ENCODE measurements around the gene CCDC43. TPM values are rescaled to one million over a fixed set of nuclear protein-coding genes. Genes with fewer than 3 reads are reported as not detected.
"Not testable (repeated sequence)": the region's sequence is repeated elsewhere in the genome, so short reads cannot be mapped to it uniquely, and the experiment has no call there.

CCDC43 gene
- total and polyA plus RNA-seq, 9 of the 15 experiments (the other 6 are each of a cell fraction or from before 2014, with no cell fraction given) = 11.7 to 42.3 (median 25.9) TPM

DNA sequence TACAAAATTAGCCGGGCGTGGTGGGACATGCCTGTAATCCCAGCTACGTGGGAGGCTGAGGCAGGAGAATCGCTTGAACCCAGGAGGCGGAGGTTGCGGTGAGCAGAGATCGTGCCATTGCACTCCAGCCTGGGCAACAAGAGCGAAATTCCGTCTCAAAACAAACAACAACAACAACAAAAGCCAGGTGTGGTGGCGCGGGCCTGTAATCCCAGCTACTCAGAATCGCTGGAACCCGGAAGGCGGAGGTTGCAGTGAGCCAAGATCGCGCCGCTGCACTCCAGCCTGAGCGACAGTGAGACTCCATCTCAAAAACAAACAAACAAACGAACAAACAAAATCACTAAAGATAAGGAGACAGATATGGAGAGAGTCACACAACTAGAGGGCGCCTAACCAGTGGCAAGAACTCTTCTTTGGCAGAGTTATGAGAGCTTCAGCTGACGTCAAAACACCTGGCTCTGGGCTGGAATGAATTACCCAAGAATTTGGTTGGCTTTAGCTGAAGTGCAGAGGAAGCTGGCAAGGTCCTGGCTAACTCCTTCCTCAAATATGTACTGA is 1.2 kb upstream of the CCDC43 start (continued):
- TF ChIP-seq ZBTB40 (IDR thresholded peaks at IDR 0.05) (peak; percentile 56; the same call in 1 of the 2 replicates), CREB1 (CRISPR knock-in tag; IDR thresholded peaks at IDR 0.05) (0 out of 2 replicates have a peak, but pooled peaks have one; percentile 9), TEAD1 (CRISPR knock-in tag; IDR thresholded peaks at IDR 0.05) (peak in 1 of 2 experiments; percentile 22; a peak in 1 of 4 replicates), CREM (IDR thresholded peaks at IDR 0.05; ENCODE audit: low read depth) (0 out of 2 replicates have a peak, but pooled peaks have one; percentile 44), ZFX (CRISPR knock-in tag; IDR thresholded peaks at IDR 0.05) (peak; percentile 77), FOXA3 (CRISPR knock-in tag; conservative IDR thresholded peaks at IDR 0.05 in 1 of 2, IDR thresholded peaks at IDR 0.05 in 1 of 2) (peak in 1 of 2 experiments; percentile 58; a peak in 1 of 4 replicates), NBN (IDR thresholded peaks at IDR 0.05; ENCODE audit: low read depth) (0 out of 2 replicates have a peak, but pooled peaks have one; percentile 15), ADNP (tag; IDR thresholded peaks at IDR 0.05) (peak; percentile 96), GTF2E2 (tag; IDR thresholded peaks at IDR 0.05) (peak; percentile 59; the same call in 1 of the 2 replicates), DPF2 (IDR thresholded peaks at IDR 0.05) (0 out of 2 replicates have a peak, but pooled peaks have one; percentile 12), HLTF (IDR thresholded peaks at IDR 0.05) (0 out of 2 replicates have a peak, but pooled peaks have one; percentile 55), CTCF (IDR thresholded peaks at IDR 0.05 in 2 of 3, conservative IDR thresholded peaks at IDR 0.05 in 1 of 3; ENCODE audit: insufficient read depth in 2 of 3, low read depth in 1 of 3, low read length in 3 of 3) (peak in 2 of 3 experiments; percentile 30 to 37; a peak in 2 of 6 replicates)
- TF ChIP-seq ZBTB40 (CRISPR knock-in tag; IDR thresholded peaks at IDR 0.05); CREB1 (IDR thresholded peaks at IDR 0.05): not testable (repeated sequence)
- TF ChIP-seq, protein P1, sequence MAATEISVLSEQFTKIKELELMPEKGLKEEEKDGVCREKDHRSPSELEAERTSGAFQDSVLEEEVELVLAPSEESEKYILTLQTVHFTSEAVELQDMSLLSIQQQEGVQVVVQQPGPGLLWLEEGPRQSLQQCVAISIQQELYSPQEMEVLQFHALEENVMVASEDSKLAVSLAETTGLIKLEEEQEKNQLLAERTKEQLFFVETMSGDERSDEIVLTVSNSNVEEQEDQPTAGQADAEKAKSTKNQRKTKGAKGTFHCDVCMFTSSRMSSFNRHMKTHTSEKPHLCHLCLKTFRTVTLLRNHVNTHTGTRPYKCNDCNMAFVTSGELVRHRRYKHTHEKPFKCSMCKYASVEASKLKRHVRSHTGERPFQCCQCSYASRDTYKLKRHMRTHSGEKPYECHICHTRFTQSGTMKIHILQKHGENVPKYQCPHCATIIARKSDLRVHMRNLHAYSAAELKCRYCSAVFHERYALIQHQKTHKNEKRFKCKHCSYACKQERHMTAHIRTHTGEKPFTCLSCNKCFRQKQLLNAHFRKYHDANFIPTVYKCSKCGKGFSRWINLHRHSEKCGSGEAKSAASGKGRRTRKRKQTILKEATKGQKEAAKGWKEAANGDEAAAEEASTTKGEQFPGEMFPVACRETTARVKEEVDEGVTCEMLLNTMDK (IDR thresholded peaks at IDR 0.05; ENCODE audit: borderline replicate concordance, insufficient read depth, low read depth, low read length, poor library complexity, severe bottlenecking) = peak; percentile 68
